Activated naive CD4-positive, alpha-beta T cell treated with Interleukin-2 at 50 U/mL for 16 hours (primary cell): ENCODE results near the gene MANBA.
"Not testable (repeated sequence)": the region's sequence is repeated elsewhere in the genome, so short reads cannot be mapped to it uniquely, and the experiment has no call there.

Source experiments
- DNase-seq: peaks from one replicate; pipeline ENCODE4 v3.0.0-alpha.2; 2020

The MANBA gene

GRCh38 chr4:102761296-102761701 lies 531 bp upstream of the MANBA start:
- DNase-seq = no peak

- DNase-seq = no peak
These were observed 730 bp downstream of the MANBA start for GRCh38 chr4:102759831-102760644.

- DNase-seq = no peak
These were observed 2.3 kb downstream of the MANBA start for GRCh38 chr4:102758241-102759160.

GRCh38 chr4:102757681-102758080 lies 3.1 kb downstream of the MANBA start:
- DNase-seq = no peak

- no peak for DNase-seq
These were observed 6.7 kb downstream of the MANBA start for GRCh38 chr4:102754044-102754443.

GRCh38 chr4:102751941-102752340 lies 8.8 kb downstream of the MANBA start:
- no peak for DNase-seq

- not testable (repeated sequence) for DNase-seq
These were observed 17.4 kb downstream of the MANBA start for GRCh38 chr4:102743352-102743751.

- not testable (repeated sequence) for DNase-seq
These were observed 22.0 kb downstream of the MANBA start for GRCh38 chr4:102738802-102739201.

- no peak for DNase-seq
These were observed 23.9 kb downstream of the MANBA start for GRCh38 chr4:102736636-102737549.

- no peak for DNase-seq
These were observed 25.2 kb downstream of the MANBA start for GRCh38 chr4:102735582-102735981.

GRCh38 chr4:102734591-102735385 lies 26.0 kb downstream of the MANBA start:
- no peak for DNase-seq

- DNase-seq = no peak
These were observed 26.7 kb downstream of the MANBA start for GRCh38 chr4:102734116-102734515.

- no peak for DNase-seq
These were observed 27.7 kb downstream of the MANBA start for GRCh38 chr4:102733084-102733483.

GRCh38 chr4:102732678-102733077 lies 28.1 kb downstream of the MANBA start:
- no peak for DNase-seq

- no peak for DNase-seq
These were observed 29.7 kb downstream of the MANBA start for GRCh38 chr4:102730968-102731533.

GRCh38 chr4:102729486-102729885 lies 31.3 kb downstream of the MANBA start:
- not testable (repeated sequence) for DNase-seq

- not testable (repeated sequence) for DNase-seq
These were observed 33.8 kb downstream of the MANBA start for GRCh38 chr4:102726919-102727318.

- no peak for DNase-seq
These were observed 34.7 kb downstream of the MANBA start for GRCh38 chr4:102726068-102726467.

- DNase-seq = no peak
These were observed 35.5 kb downstream of the MANBA start for GRCh38 chr4:102725229-102725628.

GRCh38 chr4:102723511-102723910 lies 37.3 kb downstream of the MANBA start:
- DNase-seq = no peak

- DNase-seq = no peak
These were observed 38.0 kb downstream of the MANBA start for GRCh38 chr4:102722740-102723139.
